ENCODE data around the gene CFAP299. TPM values are rescaled to one million over a fixed set of nuclear protein-coding genes. Genes with fewer than 3 reads are reported as not detected.

CFAP299 gene
- total and polyA plus RNA-seq, 9 of the 15 experiments (the other 6 are each of a cell fraction or from before 2014, with no cell fraction given): 0.09 to 3.0 (median 0.76) TPM

DNA sequence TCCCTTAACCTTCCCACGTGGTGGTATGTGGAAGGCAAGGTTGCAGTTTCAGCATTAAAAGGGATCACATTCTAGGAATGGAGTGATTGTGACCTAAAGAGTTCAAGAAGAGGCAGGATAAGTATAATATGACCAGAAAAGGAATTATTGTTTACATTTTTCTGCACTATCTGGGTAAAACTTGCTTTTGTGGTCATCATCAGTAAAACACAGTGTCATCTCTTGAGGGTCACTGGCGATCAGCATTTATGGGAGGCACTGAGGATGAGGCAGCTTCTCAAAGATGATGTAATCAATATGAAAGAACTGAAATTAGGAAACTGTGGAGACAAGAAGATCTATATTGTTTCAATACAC is 88.7 kb downstream of the CFAP299 start (continued):
- TF ChIP-seq, protein P1, sequence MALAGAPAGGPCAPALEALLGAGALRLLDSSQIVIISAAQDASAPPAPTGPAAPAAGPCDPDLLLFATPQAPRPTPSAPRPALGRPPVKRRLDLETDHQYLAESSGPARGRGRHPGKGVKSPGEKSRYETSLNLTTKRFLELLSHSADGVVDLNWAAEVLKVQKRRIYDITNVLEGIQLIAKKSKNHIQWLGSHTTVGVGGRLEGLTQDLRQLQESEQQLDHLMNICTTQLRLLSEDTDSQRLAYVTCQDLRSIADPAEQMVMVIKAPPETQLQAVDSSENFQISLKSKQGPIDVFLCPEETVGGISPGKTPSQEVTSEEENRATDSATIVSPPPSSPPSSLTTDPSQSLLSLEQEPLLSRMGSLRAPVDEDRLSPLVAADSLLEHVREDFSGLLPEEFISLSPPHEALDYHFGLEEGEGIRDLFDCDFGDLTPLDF (CRISPR knock-in tag; IDR thresholded peaks at IDR 0.05): no peak
- TF ChIP-seq, protein P2, sequence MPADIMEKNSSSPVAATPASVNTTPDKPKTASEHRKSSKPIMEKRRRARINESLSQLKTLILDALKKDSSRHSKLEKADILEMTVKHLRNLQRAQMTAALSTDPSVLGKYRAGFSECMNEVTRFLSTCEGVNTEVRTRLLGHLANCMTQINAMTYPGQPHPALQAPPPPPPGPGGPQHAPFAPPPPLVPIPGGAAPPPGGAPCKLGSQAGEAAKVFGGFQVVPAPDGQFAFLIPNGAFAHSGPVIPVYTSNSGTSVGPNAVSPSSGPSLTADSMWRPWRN (IDR thresholded peaks at IDR 0.05; ENCODE audit: low read depth): 0 out of 2 replicates have a peak, but pooled peaks have one; percentile 23
- TF ChIP-seq TEAD4 (IDR thresholded peaks at IDR 0.05; ENCODE audit: low read length) (peak; percentile 69), TEAD4 (CRISPR knock-in tag; IDR thresholded peaks at IDR 0.05; ENCODE audit: borderline replicate concordance) (no peak), RBM34 (IDR thresholded peaks at IDR 0.05; ENCODE audit: borderline replicate concordance, insufficient read depth, low read length) (no peak), ZNF76 (CRISPR knock-in tag; IDR thresholded peaks at IDR 0.05; ENCODE audit: borderline replicate concordance) (no peak), ZNF124 (CRISPR knock-in tag; IDR thresholded peaks at IDR 0.05) (no peak), BACH1 (tag; IDR thresholded peaks at IDR 0.05) (no peak; the same call in 1 of the 2 replicates), SMARCC2 (IDR thresholded peaks at IDR 0.05; ENCODE audit: low read depth) (0 out of 2 replicates have a peak, but pooled peaks have one; percentile 41), MCM5 (IDR thresholded peaks at IDR 0.05; ENCODE audit: low read depth) (no peak), MEIS2 (IDR thresholded peaks at IDR 0.05; ENCODE audit: partially characterized antibody) (no peak), PTRF (tag; IDR thresholded peaks at IDR 0.05) (no peak), ZC3H11A (IDR thresholded peaks at IDR 0.05; ENCODE audit: low read depth, low read length) (no peak), FOXM1 (IDR thresholded peaks at IDR 0.05; ENCODE audit: low read depth) (no peak), FOXM1 (CRISPR knock-in tag; IDR thresholded peaks at IDR 0.05; ENCODE audit: low read depth) (no peak), ZNF551 (CRISPR knock-in tag; IDR thresholded peaks at IDR 0.05) (no peak), ESRRB (CRISPR knock-in tag; IDR thresholded peaks at IDR 0.05; ENCODE audit: borderline replicate concordance) (no peak), OTX1 (CRISPR knock-in tag; IDR thresholded peaks at IDR 0.05) (no peak), YY1 (IDR thresholded peaks at IDR 0.05; ENCODE audit: borderline replicate concordance in 1 of 3, control insufficient read depth in 1 of 3, extremely low read depth in 1 of 3, insufficient read depth in 3 of 3, insufficient read length in 1 of 3, insufficient replicate concordance in 2 of 3, low read depth in 1 of 3, low read length in 2 of 3) (no peak), FOSL1 (tag; conservative IDR thresholded peaks at IDR 0.05) (0 out of 2 replicates have a peak, but pooled peaks have one; percentile 55), SMARCA4 (IDR thresholded peaks at IDR 0.05) (peak; percentile 73; the same call in 1 of the 2 replicates), TAF7 (tag; IDR thresholded peaks at IDR 0.05) (no peak), KAT2B (IDR thresholded peaks at IDR 0.05; ENCODE audit: low read depth, low read length) (no peak), KLF10 (CRISPR knock-in tag; IDR thresholded peaks at IDR 0.05) (no peak), CBX1 (IDR thresholded peaks at IDR 0.05; ENCODE audit: low read depth) (no peak)
- TF ChIP-seq, protein P3, sequence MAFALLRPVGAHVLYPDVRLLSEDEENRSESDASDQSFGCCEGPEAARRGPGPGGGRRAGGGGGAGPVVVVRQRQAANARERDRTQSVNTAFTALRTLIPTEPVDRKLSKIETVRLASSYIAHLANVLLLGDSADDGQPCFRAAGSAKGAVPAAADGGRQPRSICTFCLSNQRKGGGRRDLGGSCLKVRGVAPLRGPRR (CRISPR knock-in tag; IDR thresholded peaks at IDR 0.05): no peak
- TF ChIP-seq, protein P4, sequence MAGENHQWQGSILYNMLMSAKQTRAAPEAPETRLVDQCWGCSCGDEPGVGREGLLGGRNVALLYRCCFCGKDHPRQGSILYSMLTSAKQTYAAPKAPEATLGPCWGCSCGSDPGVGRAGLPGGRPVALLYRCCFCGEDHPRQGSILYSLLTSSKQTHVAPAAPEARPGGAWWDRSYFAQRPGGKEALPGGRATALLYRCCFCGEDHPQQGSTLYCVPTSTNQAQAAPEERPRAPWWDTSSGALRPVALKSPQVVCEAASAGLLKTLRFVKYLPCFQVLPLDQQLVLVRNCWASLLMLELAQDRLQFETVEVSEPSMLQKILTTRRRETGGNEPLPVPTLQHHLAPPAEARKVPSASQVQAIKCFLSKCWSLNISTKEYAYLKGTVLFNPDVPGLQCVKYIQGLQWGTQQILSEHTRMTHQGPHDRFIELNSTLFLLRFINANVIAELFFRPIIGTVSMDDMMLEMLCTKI (IDR thresholded peaks at IDR 0.05; ENCODE audit: partially characterized antibody): no peak

Measured in K562 (cell line).